ENCODE data around the gene IFI27. TPM values are rescaled to one million over a fixed set of nuclear protein-coding genes. Genes with fewer than 3 reads are reported as not detected.

The IFI27 gene
- total RNA-seq, 5 donors from 2014 or later (not counting 1 experiment from before 2014, with no cell fraction given) = 1.6 to 6.1 (median 1.8) TPM

DNA sequence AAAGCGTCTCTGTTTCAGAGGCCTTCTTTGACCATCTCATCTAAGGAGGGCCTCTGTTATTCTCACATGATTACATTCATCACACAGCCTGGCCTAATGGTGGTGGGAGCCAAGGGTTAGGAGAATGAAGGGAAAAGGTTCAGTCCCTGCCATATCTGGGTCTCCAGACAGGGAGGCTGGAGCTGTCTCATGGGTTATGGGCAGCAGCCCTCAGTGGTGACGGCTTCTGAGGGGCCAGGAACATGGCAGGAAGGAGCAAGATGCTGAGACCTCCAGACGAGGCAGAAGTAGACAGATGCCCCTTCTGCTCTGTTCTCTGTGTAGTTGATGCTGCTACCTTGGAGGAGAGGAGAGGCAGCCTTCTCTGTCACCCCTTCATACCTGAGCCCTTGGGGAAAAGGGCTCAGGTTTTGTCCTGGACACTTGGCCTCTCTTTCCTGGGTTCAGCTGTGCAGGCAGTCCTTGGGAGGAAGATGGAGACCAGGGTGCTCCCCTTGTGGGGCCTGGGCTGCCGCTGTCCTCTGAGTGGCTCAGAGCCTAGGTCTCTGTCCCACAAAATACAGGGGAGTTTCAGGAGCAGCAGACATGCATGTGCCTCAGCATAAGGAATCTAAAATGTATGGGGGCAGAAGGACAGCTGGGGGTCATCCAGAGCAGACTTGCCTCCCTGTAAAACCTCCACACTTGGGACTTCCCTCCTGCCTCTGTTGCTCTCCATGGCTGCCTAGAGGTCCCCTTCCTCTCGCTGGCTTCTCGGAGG, 15.3 kb downstream of the IFI27 start:
- Histone ChIP-seq H3K4me3 (ENCODE audit: control insufficient read depth in 1 of 2, extremely low read depth in 1 of 2, low read length in 1 of 2) (no peak overlapping the region), H3K27me3 (replicated peaks in 1 of 2; ENCODE audit: control insufficient read depth in 2 of 2, extremely low read depth in 1 of 2, insufficient read depth in 2 of 2, low read length in 1 of 2) (peaks cover 0 to 5% of the 10 kb centered on the region in 2 experiments), H3K4me1 (ENCODE audit: control insufficient read depth in 1 of 2, extremely low read depth in 1 of 2, insufficient read depth in 2 of 2, low read length in 2 of 2) (peaks cover 7 to 20% of the 10 kb centered on the region in 2 experiments), H3K9me3 (no peaks in the 10 kb centered on the region), H3K36me3 (ENCODE audit: control insufficient read depth in 2 of 2, extremely low read depth in 1 of 2, insufficient read depth in 1 of 2, low read length in 1 of 2) (peaks cover 0 to 10% of the 10 kb centered on the region in 2 donors), H3K27ac (ENCODE audit: low read length) (no peak overlapping the region)
- Mint-ChIP-seq H3K27me3 (peaks cover 3% of the 10 kb centered on the region in 2 donors), H3K36me3 (peaks cover 3% of the 10 kb centered on the region), H3K4me1 (peaks cover 15 to 23% (median 19%) of the 10 kb centered on the region in 3 donors), H3K4me3 (no peak overlapping the region), H3K27ac (no peak overlapping the region), H3K9me3 (peaks cover 3 to 9% (median 7%) of the 10 kb centered on the region in 3 donors)
- DNase-seq (no peak), ATAC-seq (replicated peaks in 1 of 4) (no peak)
- 100% methylated on average over 3 of the region's 6 CpGs for WGBS (ENCODE audit: insufficient coverage)
- ChIA-PET CTCF (no interaction called here), POLR2A (no interaction called here)

DNA sequence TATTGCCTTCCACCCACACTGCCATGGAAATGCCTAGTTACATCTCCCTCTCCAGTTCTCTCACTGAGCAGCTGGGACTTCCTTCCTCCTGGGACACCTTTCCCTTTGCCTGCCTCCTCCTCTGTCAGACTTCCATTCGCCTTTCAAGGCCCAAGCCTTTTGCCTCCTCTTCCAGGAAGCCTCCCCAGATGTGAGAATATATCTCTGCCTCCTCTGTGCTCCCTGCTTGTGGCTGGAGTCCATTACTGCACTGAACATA, 15.8 kb downstream of the IFI27 start:
- H3K4me1 Mint-ChIP-seq = peaks cover 15 to 23% (median 19%) of the 10 kb centered on the region in 3 donors
- H3K27ac ChIP-seq (ENCODE audit: low read length) = no peak overlapping the region
- POLR2A ChIA-PET = no interaction called here
- H3K9me3 ChIP-seq = no peaks in the 10 kb centered on the region
- H3K36me3 ChIP-seq (ENCODE audit: control insufficient read depth in 2 of 2, extremely low read depth in 1 of 2, insufficient read depth in 1 of 2, low read length in 1 of 2) = peaks cover 0 to 10% of the 10 kb centered on the region in 2 donors
- H3K27ac Mint-ChIP-seq = no peak overlapping the region
- H3K4me3 Mint-ChIP-seq = no peak overlapping the region
- no peak for ATAC-seq (replicated peaks in 1 of 4)
- H3K27me3 ChIP-seq (replicated peaks in 1 of 2; ENCODE audit: control insufficient read depth in 2 of 2, extremely low read depth in 1 of 2, insufficient read depth in 2 of 2, low read length in 1 of 2) = peaks cover 0 to 4% of the 10 kb centered on the region in 2 experiments
- no peaks in the 10 kb centered on the region for H3K36me3 Mint-ChIP-seq
- no CpG with 5 or more reads among the region's 1 CpG for WGBS (ENCODE audit: insufficient coverage)
- H3K4me3 ChIP-seq (ENCODE audit: control insufficient read depth in 1 of 2, extremely low read depth in 1 of 2, low read length in 1 of 2) = no peak overlapping the region
- CTCF ChIA-PET = no interaction called here
- peaks cover 7 to 20% of the 10 kb centered on the region in 2 experiments for H3K4me1 ChIP-seq (ENCODE audit: control insufficient read depth in 1 of 2, extremely low read depth in 1 of 2, insufficient read depth in 2 of 2, low read length in 2 of 2)
- peaks cover 0 to 4% (median 4%) of the 10 kb centered on the region in 3 donors for H3K9me3 Mint-ChIP-seq
- no peaks in the 10 kb centered on the region for H3K27me3 Mint-ChIP-seq
- DNase-seq = no peak

DNA sequence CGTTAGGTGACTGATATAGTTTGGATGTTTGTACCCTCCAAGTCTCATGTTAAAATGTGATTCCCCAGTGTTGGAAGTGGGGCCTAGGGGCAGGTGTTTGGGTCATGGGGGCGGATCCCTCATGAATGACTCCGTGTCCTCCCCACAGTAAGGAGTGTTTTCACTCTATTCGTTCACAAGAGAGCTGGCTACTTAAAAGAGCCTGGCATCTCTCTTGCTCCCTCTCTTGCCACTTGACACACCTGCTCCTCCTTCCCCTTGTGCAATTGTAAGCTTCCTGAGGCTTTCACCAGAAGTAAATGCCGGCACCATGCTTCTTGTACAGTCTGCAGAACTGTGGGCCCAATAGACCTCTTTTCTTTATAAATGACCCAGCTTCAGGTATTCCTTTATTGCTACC, 16.3 kb downstream of the IFI27 start:
- WGBS (ENCODE audit: insufficient coverage) = 80% methylated on average over 1 of the region's 5 CpGs
- Mint-ChIP-seq H3K4me1 (peaks cover 15 to 23% (median 19%) of the 10 kb centered on the region in 3 donors), H3K27ac (no peak overlapping the region)

GRCh38 chr14:94127330-94127729, 16.8 kb downstream of the IFI27 start:
- DNase-seq = no peak
- Histone ChIP-seq H3K27me3 (replicated peaks in 1 of 2; ENCODE audit: control insufficient read depth in 2 of 2, extremely low read depth in 1 of 2, insufficient read depth in 2 of 2, low read length in 1 of 2) (peaks cover 0 to 4% of the 10 kb centered on the region in 2 experiments), H3K4me1 (ENCODE audit: control insufficient read depth in 1 of 2, extremely low read depth in 1 of 2, insufficient read depth in 2 of 2, low read length in 2 of 2) (peaks cover 7 to 20% of the 10 kb centered on the region in 2 experiments), H3K4me3 (ENCODE audit: control insufficient read depth in 1 of 2, extremely low read depth in 1 of 2, low read length in 1 of 2) (no peak overlapping the region), H3K27ac (ENCODE audit: low read length) (no peak overlapping the region), H3K36me3 (ENCODE audit: control insufficient read depth in 2 of 2, extremely low read depth in 1 of 2, insufficient read depth in 1 of 2, low read length in 1 of 2) (peaks cover 0 to 10% of the 10 kb centered on the region in 2 donors), H3K9me3 (no peaks in the 10 kb centered on the region)
- Mint-ChIP-seq H3K4me3 (peak overlapping the region in 2 of 3 donors; percentile 17 to 88), H3K36me3 (no peaks in the 10 kb centered on the region), H3K9me3 (peaks cover 0 to 4% (median 3%) of the 10 kb centered on the region in 3 donors), H3K27me3 (peaks cover 0 to 2% of the 10 kb centered on the region in 2 donors), H3K4me1 (peaks cover 15 to 23% (median 19%) of the 10 kb centered on the region in 3 donors), H3K27ac (peak overlapping the region in 1 of 2 donors; percentile 44)
- ChIA-PET CTCF (interaction anchor here in 1 of 2 donors (1.4 kb wide), 1 partner anchor 9 kb away, joined by 5 read pairs; no protein-coding TSS in a partner anchor), POLR2A (no interaction called here)
- ATAC-seq (replicated peaks in 1 of 4) = no peak
- 100% methylated on average over 1 of the region's 6 CpGs for WGBS (ENCODE audit: insufficient coverage)

More for the DNA sequence above, 16.3 kb downstream of the IFI27 start:
- no peak overlapping the region for H3K4me3 Mint-ChIP-seq
- ChIA-PET CTCF (no interaction called here), POLR2A (no interaction called here)
- peaks cover 0 to 4% (median 4%) of the 10 kb centered on the region in 3 donors for H3K9me3 Mint-ChIP-seq
- Histone ChIP-seq H3K27ac (ENCODE audit: low read length) (no peak overlapping the region), H3K4me1 (ENCODE audit: control insufficient read depth in 1 of 2, extremely low read depth in 1 of 2, insufficient read depth in 2 of 2, low read length in 2 of 2) (peaks cover 7 to 20% of the 10 kb centered on the region in 2 experiments), H3K36me3 (ENCODE audit: control insufficient read depth in 2 of 2, extremely low read depth in 1 of 2, insufficient read depth in 1 of 2, low read length in 1 of 2) (peaks cover 0 to 10% of the 10 kb centered on the region in 2 donors), H3K4me3 (ENCODE audit: control insufficient read depth in 1 of 2, extremely low read depth in 1 of 2, low read length in 1 of 2) (no peak overlapping the region), H3K27me3 (replicated peaks in 1 of 2; ENCODE audit: control insufficient read depth in 2 of 2, extremely low read depth in 1 of 2, insufficient read depth in 2 of 2, low read length in 1 of 2) (peaks cover 0 to 3% of the 10 kb centered on the region in 2 experiments), H3K9me3 (no peaks in the 10 kb centered on the region)
- ATAC-seq (replicated peaks in 1 of 4) (no peak), DNase-seq (no peak)
- no peaks in the 10 kb centered on the region for H3K27me3 Mint-ChIP-seq
- no peaks in the 10 kb centered on the region for H3K36me3 Mint-ChIP-seq

DNA sequence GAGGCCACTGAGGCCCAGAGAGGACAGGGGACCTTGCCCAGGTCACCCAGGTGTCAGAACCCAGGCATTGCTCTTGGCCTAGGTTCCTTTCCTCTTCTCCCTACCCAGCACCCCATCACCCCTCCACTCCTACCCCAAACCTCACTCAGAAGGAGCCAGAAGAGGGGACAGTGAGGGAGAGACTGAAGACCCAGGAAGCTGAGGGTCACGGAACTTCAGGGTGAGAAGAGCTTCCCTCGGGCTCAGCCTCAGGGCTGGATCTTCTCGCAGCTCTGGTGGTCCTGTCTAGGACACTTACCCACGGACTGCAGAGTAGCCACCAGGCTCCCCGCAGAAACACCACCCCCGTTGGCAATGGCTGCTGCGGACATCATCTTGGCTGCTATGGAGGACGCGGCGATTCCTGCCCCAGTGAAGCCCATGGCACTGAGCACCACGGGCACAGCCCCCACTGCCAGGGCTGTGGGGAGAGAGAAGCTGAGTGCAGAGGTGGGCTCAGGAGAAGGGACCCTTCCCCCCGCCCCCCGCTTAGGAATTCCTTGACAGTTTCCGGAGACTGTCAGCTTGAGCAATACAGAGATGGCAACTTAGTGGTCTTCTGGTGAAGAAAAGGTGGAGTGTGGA, 17.8 kb downstream of the IFI27 start:
- no peak for ATAC-seq (replicated peaks in 1 of 4)
- peak overlapping the region; percentile 63 to 68 for H3K27ac Mint-ChIP-seq

DNA sequence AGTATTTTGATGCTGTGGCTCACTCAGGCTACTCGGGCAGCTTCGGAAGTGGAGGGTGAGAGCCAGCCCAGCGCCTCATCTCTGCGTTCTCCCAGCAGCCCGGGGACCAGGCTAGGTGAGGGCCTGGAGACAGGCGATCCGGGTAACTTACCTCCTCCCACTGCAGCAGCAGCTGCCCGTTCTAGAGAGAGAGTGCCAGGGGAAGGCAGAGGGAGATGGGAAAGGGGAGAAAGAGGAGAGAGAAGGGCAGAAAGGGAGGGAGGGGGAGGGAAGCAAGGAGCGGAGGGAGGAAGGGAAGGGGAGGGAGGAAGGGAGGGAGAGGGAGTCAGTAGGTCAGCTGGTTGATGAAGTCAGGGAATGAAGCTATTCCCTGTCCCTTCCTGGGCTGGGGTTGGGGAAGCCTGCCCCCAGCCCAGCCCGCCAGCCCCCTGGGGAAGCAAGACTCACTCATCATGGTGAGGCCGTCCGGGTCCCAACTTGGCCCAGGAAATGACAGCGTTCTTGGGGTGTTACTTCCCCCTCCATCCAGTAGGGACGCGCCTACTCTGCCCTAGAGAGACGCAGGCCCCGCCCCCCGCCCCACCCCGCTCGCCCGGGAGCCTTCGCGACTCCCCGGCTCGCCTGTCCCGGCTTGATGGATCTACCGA, 18.7 kb downstream of the IFI27 start, which contains the start of gene IFI27L2:
TSS of gene IFI27L2 (minus strand) at position 494 of the 647 bp plus-strand sequence. CDS start at position 454, 40 bp downstream.
- Mint-ChIP-seq H3K9me3 (no peaks in the 10 kb centered on the region), H3K4me3 (peak within 1 kb of the TSS; percentile 86 to 88 (median 88)), H3K27ac (peak within 1 kb of the TSS; percentile 63 to 74), H3K36me3 (no peaks in the 10 kb centered on the region), H3K27me3 (peaks cover 3 to 4% of the 10 kb centered on the region in 2 donors), H3K4me1 (peaks cover 15 to 23% (median 19%) of the 10 kb centered on the region in 3 donors)
- DNase-seq = peak; percentile 20 to 81 (median 50)
- peak within 1 kb of the TSS; percentile 61 to 66 for H3K4me3 ChIP-seq (ENCODE audit: control insufficient read depth in 1 of 2, extremely low read depth in 1 of 2, low read length in 1 of 2)
- peaks cover 7 to 20% of the 10 kb centered on the region in 2 experiments for H3K4me1 ChIP-seq (ENCODE audit: control insufficient read depth in 1 of 2, extremely low read depth in 1 of 2, insufficient read depth in 2 of 2, low read length in 2 of 2)
- H3K9me3 ChIP-seq = no peaks in the 10 kb centered on the region
- peaks cover 0 to 10% of the 10 kb centered on the region in 2 donors for H3K36me3 ChIP-seq (ENCODE audit: control insufficient read depth in 2 of 2, extremely low read depth in 1 of 2, insufficient read depth in 1 of 2, low read length in 1 of 2)
- ChIA-PET CTCF (interaction anchor here (0.6 to 4.6 kb wide), 17 partner anchors 7 to 1447 kb away, joined by 3 to 53 read pairs (median 4); partner anchors contain the start of genes DDX24 (in 1 of the 2) and IFI27L1 (in 1 of the 2)), POLR2A (interaction anchor here (0.6 to 1.3 kb wide), 6 partner anchors 17 to 100 kb away, joined by 3 to 11 read pairs (median 3); partner anchors contain the start of genes DDX24 (in 1 of the 2) and IFI27L1 (in 1 of the 2))
- peak within 1 kb of the TSS; percentile 38 for H3K27ac ChIP-seq (ENCODE audit: low read length)
- peak; percentile 93 to 96 (median 96) for ATAC-seq (replicated peaks in 1 of 4)
- peaks cover 0 to 4% of the 10 kb centered on the region in 2 experiments for H3K27me3 ChIP-seq (replicated peaks in 1 of 2; ENCODE audit: control insufficient read depth in 2 of 2, extremely low read depth in 1 of 2, insufficient read depth in 2 of 2, low read length in 1 of 2)
- WGBS (ENCODE audit: insufficient coverage) = 6% methylated on average over 17 of the region's 27 CpGs

More for the DNA sequence above, 17.8 kb downstream of the IFI27 start:
- H3K4me1 Mint-ChIP-seq = peaks cover 15 to 23% (median 19%) of the 10 kb centered on the region in 3 donors
- peaks cover under 1 to 3% of the 10 kb centered on the region in 2 donors for H3K27me3 Mint-ChIP-seq
- Histone ChIP-seq H3K4me3 (ENCODE audit: control insufficient read depth in 1 of 2, extremely low read depth in 1 of 2, low read length in 1 of 2) (no peak overlapping the region), H3K9me3 (no peaks in the 10 kb centered on the region), H3K27me3 (replicated peaks in 1 of 2; ENCODE audit: control insufficient read depth in 2 of 2, extremely low read depth in 1 of 2, insufficient read depth in 2 of 2, low read length in 1 of 2) (peaks cover 0 to 4% of the 10 kb centered on the region in 2 experiments), H3K27ac (ENCODE audit: low read length) (no peak overlapping the region), H3K4me1 (ENCODE audit: control insufficient read depth in 1 of 2, extremely low read depth in 1 of 2, insufficient read depth in 2 of 2, low read length in 2 of 2) (peaks cover 7 to 20% of the 10 kb centered on the region in 2 experiments), H3K36me3 (ENCODE audit: control insufficient read depth in 2 of 2, extremely low read depth in 1 of 2, insufficient read depth in 1 of 2, low read length in 1 of 2) (peaks cover 0 to 10% of the 10 kb centered on the region in 2 donors)
- no peaks in the 10 kb centered on the region for H3K36me3 Mint-ChIP-seq
- no peaks in the 10 kb centered on the region for H3K9me3 Mint-ChIP-seq
- H3K4me3 Mint-ChIP-seq = peak overlapping the region; percentile 86 to 88 (median 88)
- ChIA-PET CTCF (interaction anchor here (0.7 to 2.4 kb wide), 7 partner anchors 8 to 157 kb away, joined by 3 to 10 read pairs (median 4); no protein-coding TSS in a partner anchor), POLR2A (no interaction called here)
- DNase-seq = no peak
- 96% methylated on average over 10 of the region's 14 CpGs for WGBS (ENCODE audit: insufficient coverage)
